K562 (cell line): ENCODE data around the gene KLHDC7B. TPM values are rescaled to one million over a fixed set of nuclear protein-coding genes. Genes with fewer than 3 reads are reported as not detected.
A peak's percentile ranks its signal among the peaks of the same experiment; 100 is the strongest.

Experiments
- CBX2 ChIP-seq: fragments of 200-600 bp; sonication (generic); IDR thresholded peaks from one replicate; pipeline ENCODE4 v1.6.1; 2012; ENCODE audit warnings: mild to moderate bottlenecking, low read length, inconsistent platforms; ENCODE audit not compliant: insufficient read depth, poor library complexity, severe bottlenecking
- CREB1 ChIP-seq, 2 experiments: sonication (generic) in 1 of 2; formaldehyde crosslinking in 1 of 2; IDR thresholded peaks; 2 replicates each; pipeline versions ENCODE4 v1.6.1 to v1.8.0; 2012 to 2022; ENCODE audit warnings: inconsistent platforms in 1 of 2, mild to moderate bottlenecking in 1 of 2, missing genetic modification reagents in 1 of 2, moderate library complexity in 1 of 2
- CTBP1 ChIP-seq: fragments of 450-650 bp; IDR thresholded peaks from 2 replicates; pipeline ENCODE4 v1.6.1; 2016; ENCODE audit warnings: borderline replicate concordance
- E2F1 ChIP-seq: sonication (generic); formaldehyde crosslinking; IDR thresholded peaks from 2 replicates; pipeline ENCODE4 v1.8.1; 2023; ENCODE audit warnings: mild to moderate bottlenecking, missing genetic modification reagents, moderate library complexity
- HEY1 ChIP-seq: fragments of 250-450 bp; sonication (Bioruptor Pico); IDR thresholded peaks from 2 replicates; pipeline ENCODE4 v1.5.0; 2020; ENCODE audit warnings: mild to moderate bottlenecking, moderate library complexity, borderline replicate concordance
- HNRNPLL ChIP-seq: fragments of 200-400 bp; formaldehyde crosslinking; IDR thresholded peaks from 2 replicates; pipeline ENCODE4 v1.6.1; 2017; ENCODE audit warnings: low read length, low read depth, mild to moderate bottlenecking; ENCODE audit not compliant: poor library complexity, severe bottlenecking
- LARP7 ChIP-seq: fragments of 450-650 bp; IDR thresholded peaks from 2 replicates; pipeline ENCODE4 v1.6.1; 2016
- MCM2 ChIP-seq: fragments of 450-650 bp; IDR thresholded peaks from 2 replicates; pipeline ENCODE4 v1.6.1; 2017; ENCODE audit warnings: low read depth, mild to moderate bottlenecking
- MTA3 ChIP-seq: fragments of 450-650 bp; formaldehyde crosslinking; IDR thresholded peaks from 2 replicates; pipeline ENCODE4 v1.6.1; 2017; ENCODE audit warnings: mild to moderate bottlenecking, borderline replicate concordance
- MYC ChIP-seq, 2 experiments: fragments of 250-450 bp in 1 of 2; sonication (Bioruptor Pico) in 1 of 2; IDR thresholded peaks; 2 replicates each; pipeline versions ENCODE4 v1.5.1 to v1.6.1; 2012 to 2021; ENCODE audit warnings: low read depth in 2 of 2, borderline replicate concordance in 1 of 2, improper control_type of control experiment in 1 of 2, low read length in 1 of 2, mild to moderate bottlenecking in 1 of 2, moderate library complexity in 1 of 2
- NFIC ChIP-seq: fragments of 450-650 bp; IDR thresholded peaks from 2 replicates; pipeline ENCODE4 v1.6.1; 2017; ENCODE audit warnings: mild to moderate bottlenecking, inconsistent platforms
- SAP30 ChIP-seq: fragments of 200-600 bp; sonication (generic); IDR thresholded peaks from 2 replicates; pipeline ENCODE4 v1.6.1; 2012; ENCODE audit warnings: borderline replicate concordance, low read depth, mild to moderate bottlenecking, moderate library complexity, low read length, control low read depth, inconsistent platforms; ENCODE audit not compliant: insufficient read depth, poor library complexity, severe bottlenecking
- TCF7 ChIP-seq: sonication (generic); IDR thresholded peaks from 2 replicates; pipeline ENCODE4 v1.6.1; 2016; ENCODE audit warnings: antibody characterized with exemption, borderline replicate concordance
- THAP12 ChIP-seq: fragments of 250-450 bp; sonication (Bioruptor Pico); IDR thresholded peaks from 2 replicates; pipeline ENCODE4 v1.9.0; 2021; ENCODE audit warnings: mild to moderate bottlenecking, inconsistent platforms
- TOE1 ChIP-seq, 2 experiments: fragments of 450-650 bp in 1 of 2; sonication (generic) in 1 of 2; formaldehyde crosslinking in 1 of 2; IDR thresholded peaks; 2 replicates each; pipeline versions ENCODE4 v1.7.1 to v1.8.0; 2016 to 2022; ENCODE audit warnings: borderline replicate concordance in 2 of 2, mild to moderate bottlenecking in 2 of 2, antibody characterized with exemption in 1 of 2, inconsistent platforms in 1 of 2, low read depth in 1 of 2, missing genetic modification reagents in 1 of 2, moderate library complexity in 1 of 2
- ZBTB34 ChIP-seq: fragments of 250-450 bp; sonication (Bioruptor Pico); IDR thresholded peaks from 2 replicates; pipeline ENCODE4 v1.8.0; 2021; ENCODE audit warnings: mild to moderate bottlenecking, moderate library complexity
- ZKSCAN3 ChIP-seq: fragments of 250-450 bp; sonication (Bioruptor Pico); IDR thresholded peaks from 2 replicates; pipeline ENCODE4 v1.4.0; 2020
- ZNF12 ChIP-seq: sonication (generic); formaldehyde crosslinking; IDR thresholded peaks from 2 replicates; pipeline ENCODE4 v1.4.0; 2020; ENCODE audit warnings: mild to moderate bottlenecking, missing genetic modification reagents
- ZNF311 ChIP-seq: fragments of 250-450 bp; sonication (Bioruptor Pico); IDR thresholded peaks from 2 replicates; pipeline ENCODE4 v1.4.0; 2020; ENCODE audit warnings: mild to moderate bottlenecking, moderate library complexity
- polyA plus RNA-seq, 8 experiments: library from polyadenylated mRNA; depleted of rRNA in 4 of 8; stranded (reverse) in 5 of 8; unstranded in 3 of 8; fragments of >200 nt; fragmentation: Nextera tagmentation in 2 of 8; fragmentation: Illumina TruSeq in 1 of 8; extraction: Ambion mirVana in 2 of 8; extraction: Trizol in 1 of 8; gene quantifications; 2 replicates each; pipeline versions ENCODE4 v1.2.1 to v1.2.3, GENCODE V29; 2011 to 2014; ENCODE audit warnings: inconsistent platforms in 1 of 8, missing spikeins in 1 of 8
- total RNA-seq, 7 experiments: library from RNA; depleted of rRNA in 6 of 7; stranded (reverse); fragments of >200 nt in 6 of 7; fragmentation: Illumina TruSeq in 2 of 7; extraction: Trizol in 2 of 7; gene quantifications; 2 replicates each; pipeline versions ENCODE4 v1.2.1 to v1.2.3, GENCODE V29; 2011 to 2021; ENCODE audit warnings: low replicate concordance in 1 of 7

The KLHDC7B gene
- total and polyA plus RNA-seq, 9 of the 15 experiments (the other 6 are each of a cell fraction or from before 2014, with no cell fraction given): 0.04 to 0.22 (median 0.05) TPM; not detected in 4

GRCh38 chr22:50507991-50508884 lies 37.5 kb upstream of the KLHDC7B start, which contains the start of gene NCAPH2 (continued):
- peak; percentile 31; the same call in 1 of the 2 replicates for TF ChIP-seq THAP12 (CRISPR knock-in tag)
- TF ChIP-seq E2F1: peak; percentile 91
- no peak for TF ChIP-seq LARP7
- TF ChIP-seq CBX2: no peak
- TF ChIP-seq TCF7: no peak
- peak; percentile 46; the same call in 1 of the 2 replicates for TF ChIP-seq MTA3
- TF ChIP-seq MYC (IDR thresholded peaks at IDR 0.05; ENCODE audit: low read depth, low read length): peak; percentile 45; the same call in 1 of the 2 replicates
- no peak for TF ChIP-seq MYC (CRISPR knock-in tag; IDR thresholded peaks at IDR 0.05; ENCODE audit: borderline replicate concordance, low read depth)
- no peak for TF ChIP-seq ZNF12 (CRISPR knock-in tag)
- peak; percentile 36; the same call in 1 of the 2 replicates for TF ChIP-seq CTBP1
- TF ChIP-seq ZBTB34 (CRISPR knock-in tag): no peak
- TF ChIP-seq CREB1 (IDR thresholded peaks at IDR 0.05): peak; percentile 98
- TF ChIP-seq CREB1 (CRISPR knock-in tag; IDR thresholded peaks at IDR 0.05): peak; percentile 97
- TF ChIP-seq HNRNPLL: peak; percentile 76
- 0 out of 2 replicates have a peak, but pooled peaks have one; percentile 49 for TF ChIP-seq TOE1 (IDR thresholded peaks at IDR 0.05; ENCODE audit: borderline replicate concordance)
- TF ChIP-seq TOE1 (CRISPR knock-in tag; IDR thresholded peaks at IDR 0.05; ENCODE audit: borderline replicate concordance, low read depth): no peak
- TF ChIP-seq ZNF311 (CRISPR knock-in tag): no peak
- TF ChIP-seq HEY1: no peak
- TF ChIP-seq ZKSCAN3 (CRISPR knock-in tag): no peak
- peak; percentile 55 for TF ChIP-seq SAP30
- no peak for TF ChIP-seq MCM2
- peak; percentile 60 for TF ChIP-seq NFIC
